Hepatocyte (in vitro differentiated cells): ENCODE measurements around the gene CLEC18A. TPM values are rescaled to one million over a fixed set of nuclear protein-coding genes. Genes with fewer than 3 reads are reported as not detected.
"Not testable (repeated sequence)": the region's sequence is repeated elsewhere in the genome, so short reads cannot be mapped to it uniquely, and the experiment has no call there.

Source experiments
- DNase-seq: peaks from one replicate; pipeline ENCODE4 v3.0.0-alpha.2; 2016; ENCODE audit warnings: low spot score
- H2AFZ ChIP-seq: fragments of 200-600 bp; sonication (generic); 2 replicates; pipeline ENCODE4 v1.6.0; 2016; ENCODE audit warnings: antibody characterized with exemption, mild to moderate bottlenecking
- H3K27ac ChIP-seq: fragments of 200-600 bp; sonication (generic); 2 replicates; pipeline ENCODE4 v1.5.1; 2016; ENCODE audit warnings: mild to moderate bottlenecking
- H3K27me3 ChIP-seq: fragments of 200-600 bp; sonication (generic); 2 replicates; pipeline ENCODE4 v1.6.1; 2016
- H3K36me3 ChIP-seq: fragments of 200-600 bp; sonication (generic); replicated peaks from 2 replicates; pipeline ENCODE4 v1.5.1; 2016; ENCODE audit warnings: low read depth; ENCODE audit not compliant: insufficient read depth
- H3K4me1 ChIP-seq: fragments of 200-600 bp; sonication (generic); 2 replicates; pipeline ENCODE4 v1.5.1; 2016; ENCODE audit warnings: mild to moderate bottlenecking, moderate library complexity; ENCODE audit not compliant: insufficient read depth
- H3K4me2 ChIP-seq: fragments of 200-600 bp; sonication (generic); 2 replicates; pipeline ENCODE4 v1.6.0; 2016
- H3K4me3 ChIP-seq: fragments of 200-600 bp; sonication (generic); 2 replicates; pipeline ENCODE4 v1.5.1; 2016; ENCODE audit warnings: mild to moderate bottlenecking
- H3K79me2 ChIP-seq: fragments of 200-600 bp; sonication (generic); 2 replicates; pipeline ENCODE4 v1.6.0; 2017; ENCODE audit warnings: mild to moderate bottlenecking
- H3K9me2 ChIP-seq: fragments of 200-600 bp; sonication (generic); replicated peaks from 2 replicates; pipeline ENCODE4 v1.6.0; 2017; ENCODE audit warnings: mild to moderate bottlenecking; ENCODE audit not compliant: insufficient read depth
- H3K9me3 ChIP-seq: fragments of 200-600 bp; sonication (generic); 2 replicates; pipeline ENCODE4 v1.5.1; 2016; ENCODE audit warnings: low read depth, mild to moderate bottlenecking
- H4K20me1 ChIP-seq: fragments of 200-600 bp; sonication (generic); 2 replicates; pipeline ENCODE4 v1.6.0; 2016; ENCODE audit warnings: mild to moderate bottlenecking; ENCODE audit not compliant: insufficient read depth, poor library complexity, severe bottlenecking
- WGBS: methylation state at CpG from one replicate; pipeline ENCODE4 v1.1.6; 2016; ENCODE audit warnings: low lambda C conversion rate; ENCODE audit errors: missing lambda C conversion rate; 5-methylcytosine and 5-hydroxymethylcytosine counted together
- polyA plus RNA-seq: library from polyadenylated mRNA; unstranded; fragments of >200 nt; fragmentation: Nextera tagmentation; extraction: Ambion mirVana; gene quantifications from 2 replicates; pipeline ENCODE4 v1.2.1, GENCODE V29; 2016
- total RNA-seq: library from RNA; depleted of rRNA; stranded (reverse); fragments of >200 nt; gene quantifications from 2 replicates; pipeline ENCODE4 v1.2.3, GENCODE V29; 2014

CLEC18A gene
- total and polyA plus RNA-seq, 2 experiments from 2014 or later, result 0.37 to 1.9 TPM

DNA sequence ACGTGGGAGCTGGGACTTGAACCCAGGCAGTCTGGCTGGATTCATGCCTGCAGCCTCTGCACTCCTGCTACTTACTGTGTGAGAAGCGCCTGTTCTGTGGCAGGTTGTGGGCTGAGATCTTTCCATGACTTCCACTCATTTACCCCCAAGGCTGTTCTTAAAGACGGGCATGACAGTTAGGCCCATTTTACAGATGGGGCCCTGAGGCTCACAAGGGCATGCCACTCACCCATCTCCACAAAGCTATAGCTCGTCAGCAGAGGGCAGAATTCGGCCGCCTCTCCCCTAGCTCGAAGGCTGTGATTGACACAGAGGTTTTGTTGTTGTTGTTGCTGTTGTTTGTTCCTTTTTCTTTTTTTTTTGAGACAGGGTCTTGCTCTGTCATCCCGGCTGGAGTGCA, 21.8 kb downstream of the CLEC18A start:
- not testable (repeated sequence) for DNase-seq, H3K4me1 ChIP-seq, H3K79me2 ChIP-seq, H3K4me2 ChIP-seq, H2AFZ ChIP-seq, H3K9me3 ChIP-seq, H4K20me1 ChIP-seq, H3K36me3 ChIP-seq, H3K4me3 ChIP-seq, H3K9me2 ChIP-seq, H3K27ac ChIP-seq, H3K27me3 ChIP-seq
- WGBS, result 90% methylated on average over 7 of the region's 8 CpGs

DNA sequence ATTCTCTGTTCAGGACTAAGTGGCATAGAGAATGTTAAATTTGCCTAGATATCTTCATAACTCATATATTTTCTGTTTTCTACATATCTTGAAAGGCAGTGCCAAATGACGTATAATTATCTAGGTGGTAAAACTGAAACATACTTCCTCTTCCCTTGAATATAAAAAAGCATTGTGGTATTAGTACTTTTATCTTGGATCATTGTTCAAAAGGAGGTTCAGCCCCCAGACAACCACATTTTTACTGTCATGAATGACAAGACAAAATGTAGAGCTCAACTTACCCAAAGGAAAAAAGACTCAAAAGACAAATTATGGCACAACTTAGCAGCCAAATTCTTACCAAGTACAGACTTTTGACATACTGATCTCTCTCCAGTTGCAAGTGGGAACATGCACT, 34.1 kb downstream of the CLEC18A start:
- not testable (repeated sequence) for H3K27ac ChIP-seq, H3K4me3 ChIP-seq, H3K36me3 ChIP-seq, H3K9me3 ChIP-seq, DNase-seq, H3K4me2 ChIP-seq, H3K79me2 ChIP-seq, H4K20me1 ChIP-seq, H3K4me1 ChIP-seq, H2AFZ ChIP-seq, H3K9me2 ChIP-seq, H3K27me3 ChIP-seq
- WGBS, result 100% methylated on average over 1 of the region's 1 CpG

DNA sequence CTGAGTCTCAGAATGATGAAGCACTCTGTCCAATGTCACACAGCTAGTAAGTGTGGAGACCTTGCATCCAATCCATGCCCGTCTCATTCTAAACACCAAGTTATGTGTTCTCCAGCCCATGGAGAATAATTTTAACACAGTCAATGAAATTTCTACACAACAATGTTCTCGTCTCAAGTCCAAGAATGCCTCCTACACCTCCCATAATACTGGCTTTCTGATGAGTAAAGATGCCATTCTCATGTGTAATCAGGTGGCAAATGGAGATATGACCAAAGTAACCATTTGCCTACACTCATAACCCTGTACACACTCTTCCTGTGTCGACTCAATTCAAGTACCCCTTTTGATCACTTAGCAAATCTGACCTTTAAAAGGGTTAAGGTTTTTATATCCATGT, 46.8 kb downstream of the CLEC18A start:
- not testable (repeated sequence) for H3K27ac ChIP-seq, DNase-seq, H3K4me3 ChIP-seq, H3K4me2 ChIP-seq, H3K36me3 ChIP-seq, H3K27me3 ChIP-seq, H3K9me3 ChIP-seq, H3K4me1 ChIP-seq, H4K20me1 ChIP-seq, H3K9me2 ChIP-seq, H2AFZ ChIP-seq, H3K79me2 ChIP-seq
- WGBS, result 86% methylated on average over 3 of the region's 3 CpGs

DNA sequence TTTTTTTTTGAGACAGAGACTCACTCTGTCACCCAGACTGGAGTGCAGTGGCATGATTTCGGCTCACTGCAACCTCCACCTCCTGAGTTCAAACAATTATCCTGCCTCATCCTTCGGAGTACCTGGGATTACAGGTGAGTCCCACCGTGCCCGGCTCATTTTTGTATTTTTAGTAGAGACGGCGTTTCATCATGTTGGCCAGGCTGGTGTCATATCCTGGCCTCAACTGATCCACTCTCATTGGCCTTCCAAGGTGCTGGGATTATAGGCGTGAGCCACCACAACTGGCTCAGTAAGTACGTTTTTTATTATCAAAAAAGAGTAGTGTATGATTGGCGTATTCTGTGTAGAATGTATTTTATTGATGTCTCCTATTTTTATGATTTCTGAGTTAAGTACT, 48.7 kb downstream of the CLEC18A start:
- not testable (repeated sequence) for H2AFZ ChIP-seq, H3K4me3 ChIP-seq, H3K9me2 ChIP-seq, H3K9me3 ChIP-seq, H3K79me2 ChIP-seq, H3K4me2 ChIP-seq, H3K4me1 ChIP-seq, H3K27me3 ChIP-seq, H3K36me3 ChIP-seq, H3K27ac ChIP-seq, DNase-seq, H4K20me1 ChIP-seq
- 89% methylated on average over 9 of the region's 9 CpGs for WGBS

DNA sequence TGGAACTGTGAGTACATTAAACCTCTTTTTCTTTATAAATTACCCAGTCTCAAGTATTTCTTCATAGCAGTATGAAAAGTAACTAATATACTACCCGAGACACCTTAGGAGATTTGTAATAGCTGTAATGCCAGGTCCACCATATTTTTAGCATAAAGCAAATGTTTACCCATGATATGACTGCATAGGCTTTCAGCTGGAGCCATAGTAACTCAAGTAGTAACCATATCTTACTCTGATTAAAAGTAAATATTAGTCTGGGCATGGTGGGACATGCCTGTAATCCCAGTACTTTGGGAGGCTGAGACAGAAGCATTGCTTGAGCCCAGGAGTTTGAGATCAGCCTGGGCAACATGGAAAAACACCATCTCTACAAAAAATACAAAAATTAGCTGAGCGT, 52.4 kb downstream of the CLEC18A start:
- not testable (repeated sequence) for H4K20me1 ChIP-seq, H3K4me2 ChIP-seq, H3K27me3 ChIP-seq, H3K4me1 ChIP-seq, H3K27ac ChIP-seq, H2AFZ ChIP-seq, H3K36me3 ChIP-seq, H3K4me3 ChIP-seq, H3K9me3 ChIP-seq, H3K9me2 ChIP-seq, H3K79me2 ChIP-seq, DNase-seq
- WGBS, result 89% methylated on average over 2 of the region's 2 CpGs

DNA sequence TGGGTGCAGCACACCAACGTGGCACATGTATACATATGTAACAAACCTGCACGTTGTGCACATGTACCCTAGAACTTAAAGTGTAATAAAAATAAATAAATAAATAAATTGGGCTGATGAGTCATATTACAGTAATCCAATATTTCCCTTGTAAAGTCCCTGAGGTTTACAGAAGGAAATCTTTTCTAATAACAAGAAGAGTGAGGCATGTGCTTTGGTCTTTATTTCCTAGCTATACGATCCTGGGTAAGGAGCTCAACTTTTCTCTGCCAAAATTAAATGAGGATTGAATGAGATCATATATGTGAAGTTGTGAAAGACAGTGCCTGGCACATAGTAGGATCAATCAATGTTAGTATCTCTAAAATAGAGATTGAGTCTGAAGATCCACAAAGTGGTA, 57.5 kb downstream of the CLEC18A start:
- not testable (repeated sequence) for H2AFZ ChIP-seq, H3K9me3 ChIP-seq, H3K4me3 ChIP-seq, H3K27me3 ChIP-seq, H3K79me2 ChIP-seq, H3K4me1 ChIP-seq, DNase-seq, H3K9me2 ChIP-seq, H3K27ac ChIP-seq, H3K36me3 ChIP-seq, H3K4me2 ChIP-seq, H4K20me1 ChIP-seq
- WGBS, result 78% methylated on average over 3 of the region's 3 CpGs

DNA sequence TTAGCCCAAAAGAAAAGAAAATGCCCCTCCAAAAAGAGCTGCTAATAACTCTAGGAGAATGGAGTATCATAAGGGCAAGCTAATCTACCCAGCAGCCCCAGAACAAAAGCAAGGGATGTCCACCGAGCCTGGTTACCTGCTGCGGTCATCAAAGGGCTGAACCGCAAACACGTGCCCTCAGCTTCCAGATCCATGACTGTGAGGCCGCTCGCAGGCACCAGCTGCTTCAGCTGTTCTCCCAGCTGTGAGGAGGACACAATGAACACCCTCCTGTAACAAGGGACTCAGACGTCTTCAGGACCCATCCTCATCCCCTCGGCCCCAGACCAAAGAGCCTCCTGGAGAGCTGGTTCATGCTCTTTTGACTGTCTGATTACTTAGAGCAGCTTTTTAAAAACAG, 59.5 kb downstream of the CLEC18A start:
- H2AFZ ChIP-seq, H3K4me3 ChIP-seq, H3K9me2 ChIP-seq, H3K4me1 ChIP-seq, H3K4me2 ChIP-seq, H3K79me2 ChIP-seq, H3K27me3 ChIP-seq, H3K9me3 ChIP-seq, H3K36me3 ChIP-seq, DNase-seq, H4K20me1 ChIP-seq, H3K27ac ChIP-seq: not testable (repeated sequence)
- 96% methylated on average over 8 of the region's 8 CpGs for WGBS

DNA sequence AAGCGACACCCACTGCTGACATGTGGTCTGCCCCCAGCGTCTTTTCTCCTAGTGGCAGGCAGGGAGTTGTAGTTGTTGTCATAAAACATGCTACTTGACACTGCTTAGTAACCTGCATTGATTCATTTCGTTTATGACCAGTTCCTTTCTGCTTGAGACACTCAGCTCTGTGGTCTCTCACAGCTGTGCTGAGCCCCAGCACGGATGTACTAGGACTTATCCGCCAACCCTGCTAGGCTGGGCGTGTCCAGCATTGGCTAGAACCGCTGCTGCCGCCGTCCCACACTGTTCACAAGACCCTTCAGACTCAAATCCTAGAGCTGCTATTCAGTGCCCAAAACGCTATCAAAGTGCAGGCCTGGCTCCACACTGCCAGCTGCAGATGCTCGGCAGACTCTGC, 60.0 kb downstream of the CLEC18A start:
- H3K27me3 ChIP-seq, H3K9me3 ChIP-seq, H3K79me2 ChIP-seq, H2AFZ ChIP-seq, H3K4me3 ChIP-seq, H3K36me3 ChIP-seq, H4K20me1 ChIP-seq, H3K9me2 ChIP-seq, H3K27ac ChIP-seq, H3K4me1 ChIP-seq, DNase-seq, H3K4me2 ChIP-seq: not testable (repeated sequence)
- WGBS, result 91% methylated on average over 11 of the region's 11 CpGs

DNA sequence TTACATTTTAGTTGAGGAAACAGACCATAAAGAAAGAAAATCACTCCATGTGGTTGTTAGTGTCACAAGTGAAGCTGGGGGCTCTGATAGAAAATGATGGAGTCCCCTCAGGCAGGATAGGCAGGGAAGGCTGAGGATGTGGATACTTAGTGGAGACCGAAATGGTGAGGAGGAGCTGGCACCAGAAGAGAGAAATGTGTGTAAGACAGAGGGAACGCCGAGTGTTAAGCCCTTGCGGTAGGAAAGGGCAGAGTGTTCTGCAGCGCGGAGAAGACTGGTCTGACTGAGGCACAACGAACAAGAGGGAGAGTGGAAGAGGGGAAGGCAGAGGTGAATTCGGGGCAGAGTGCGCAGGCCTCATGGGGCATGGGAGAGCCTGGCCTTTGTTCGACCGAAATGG, 61.2 kb downstream of the CLEC18A start:
- H3K79me2 ChIP-seq, result not testable (repeated sequence)

More for the DNA sequence above, 61.2 kb downstream of the CLEC18A start:
- not testable (repeated sequence) for H3K9me2 ChIP-seq, H3K4me1 ChIP-seq, H3K9me3 ChIP-seq, H3K27me3 ChIP-seq, H2AFZ ChIP-seq, H4K20me1 ChIP-seq, H3K36me3 ChIP-seq, H3K4me2 ChIP-seq, H3K4me3 ChIP-seq, H3K27ac ChIP-seq, DNase-seq
- whole genome bisulfite sequencing, result 97% methylated on average over 11 of the region's 11 CpGs
